ENCODE measurements around the gene TSPAN9.

TSPAN9 gene

GRCh38 chr12:3142386-3142785 lies 65.2 kb downstream of the TSPAN9 start:
- no peaks in the 10 kb centered on the region for H3K36me3 ChIP-seq (ENCODE audit: control insufficient read depth in 2 of 2, insufficient read depth in 2 of 2, low read length in 2 of 2)
- no peak overlapping the region for H3K27ac ChIP-seq (ENCODE audit: low read length)
- no peaks in the 10 kb centered on the region for H3K9me3 ChIP-seq (ENCODE audit: control insufficient read depth in 2 of 2, low read length in 2 of 2)
- no peak overlapping the region for H3K9ac ChIP-seq (ENCODE audit: low read length in 2 of 2)
- no peaks in the 10 kb centered on the region for H3K27me3 ChIP-seq (ENCODE audit: control insufficient read depth in 1 of 2, insufficient read depth in 2 of 2, low read length in 2 of 2)
- no peak overlapping the region for H3K4me3 ChIP-seq (ENCODE audit: low read length in 2 of 2)
- H3K4me1 ChIP-seq (ENCODE audit: control insufficient read depth, insufficient read depth, low read length) = peaks cover 2% of the 10 kb centered on the region

GRCh38 chr12:3144495-3144894 lies 67.3 kb downstream of the TSPAN9 start:
- Histone ChIP-seq H3K4me3 (ENCODE audit: low read length in 2 of 2) (no peak overlapping the region), H3K4me1 (ENCODE audit: control insufficient read depth, insufficient read depth, low read length) (peaks cover 13% of the 10 kb centered on the region), H3K36me3 (ENCODE audit: control insufficient read depth in 2 of 2, insufficient read depth in 2 of 2, low read length in 2 of 2) (no peaks in the 10 kb centered on the region), H3K27me3 (ENCODE audit: control insufficient read depth in 1 of 2, insufficient read depth in 2 of 2, low read length in 2 of 2) (no peaks in the 10 kb centered on the region), H3K9ac (ENCODE audit: low read length in 2 of 2) (no peak overlapping the region), H3K9me3 (ENCODE audit: control insufficient read depth in 2 of 2, low read length in 2 of 2) (no peaks in the 10 kb centered on the region), H3K27ac (ENCODE audit: low read length) (no peak overlapping the region)

GRCh38 chr12:3145033-3145432 lies 67.9 kb downstream of the TSPAN9 start:
- H3K36me3 ChIP-seq (ENCODE audit: control insufficient read depth in 2 of 2, insufficient read depth in 2 of 2, low read length in 2 of 2) = no peaks in the 10 kb centered on the region
- H3K27me3 ChIP-seq (ENCODE audit: control insufficient read depth in 1 of 2, insufficient read depth in 2 of 2, low read length in 2 of 2) = no peaks in the 10 kb centered on the region
- H3K9me3 ChIP-seq (ENCODE audit: control insufficient read depth in 2 of 2, low read length in 2 of 2) = no peaks in the 10 kb centered on the region
- H3K9ac ChIP-seq (ENCODE audit: low read length in 2 of 2) = no peak overlapping the region
- no peak overlapping the region for H3K4me3 ChIP-seq (ENCODE audit: low read length in 2 of 2)
- peaks cover 18% of the 10 kb centered on the region for H3K4me1 ChIP-seq (ENCODE audit: control insufficient read depth, insufficient read depth, low read length)
- no peak overlapping the region for H3K27ac ChIP-seq (ENCODE audit: low read length)

GRCh38 chr12:3145546-3146310 lies 68.5 kb downstream of the TSPAN9 start:
- no peak overlapping the region for H3K9ac ChIP-seq (ENCODE audit: low read length in 2 of 2)
- no peaks in the 10 kb centered on the region for H3K27me3 ChIP-seq (ENCODE audit: control insufficient read depth in 1 of 2, insufficient read depth in 2 of 2, low read length in 2 of 2)
- no peaks in the 10 kb centered on the region for H3K9me3 ChIP-seq (ENCODE audit: control insufficient read depth in 2 of 2, low read length in 2 of 2)
- H3K27ac ChIP-seq (ENCODE audit: low read length) = no peak overlapping the region
- no peaks in the 10 kb centered on the region for H3K36me3 ChIP-seq (ENCODE audit: control insufficient read depth in 2 of 2, insufficient read depth in 2 of 2, low read length in 2 of 2)
- peaks cover 25% of the 10 kb centered on the region for H3K4me1 ChIP-seq (ENCODE audit: control insufficient read depth, insufficient read depth, low read length)
- no peak overlapping the region for H3K4me3 ChIP-seq (ENCODE audit: low read length in 2 of 2)

- Histone ChIP-seq H3K36me3 (ENCODE audit: control insufficient read depth in 2 of 2, insufficient read depth in 2 of 2, low read length in 2 of 2) (no peaks in the 10 kb centered on the region), H3K27ac (ENCODE audit: low read length) (no peak overlapping the region), H3K4me1 (ENCODE audit: control insufficient read depth, insufficient read depth, low read length) (peaks cover 37% of the 10 kb centered on the region), H3K27me3 (ENCODE audit: control insufficient read depth in 1 of 2, insufficient read depth in 2 of 2, low read length in 2 of 2) (no peaks in the 10 kb centered on the region), H3K4me3 (ENCODE audit: low read length in 2 of 2) (no peak overlapping the region), H3K9ac (ENCODE audit: low read length in 2 of 2) (no peak overlapping the region), H3K9me3 (ENCODE audit: control insufficient read depth in 2 of 2, low read length in 2 of 2) (no peaks in the 10 kb centered on the region)
Measured at GRCh38 chr12:3147260-3147659, 70.1 kb downstream of the TSPAN9 start.

- peaks cover 37% of the 10 kb centered on the region for H3K4me1 ChIP-seq (ENCODE audit: control insufficient read depth, insufficient read depth, low read length)
Measured at GRCh38 chr12:3148366-3149000, 71.3 kb downstream of the TSPAN9 start.

GRCh38 chr12:3149515-3150307 lies 72.5 kb downstream of the TSPAN9 start:
- Histone ChIP-seq H3K9ac (ENCODE audit: low read length in 2 of 2) (no peak overlapping the region), H3K4me1 (ENCODE audit: control insufficient read depth, insufficient read depth, low read length) (peaks cover 37% of the 10 kb centered on the region), H3K36me3 (ENCODE audit: control insufficient read depth in 2 of 2, insufficient read depth in 2 of 2, low read length in 2 of 2) (no peaks in the 10 kb centered on the region)

More at GRCh38 chr12:3148366-3149000, 71.3 kb downstream of the TSPAN9 start:
- Histone ChIP-seq H3K9me3 (ENCODE audit: control insufficient read depth in 2 of 2, low read length in 2 of 2) (no peaks in the 10 kb centered on the region), H3K9ac (ENCODE audit: low read length in 2 of 2) (no peak overlapping the region), H3K4me3 (ENCODE audit: low read length in 2 of 2) (no peak overlapping the region), H3K36me3 (ENCODE audit: control insufficient read depth in 2 of 2, insufficient read depth in 2 of 2, low read length in 2 of 2) (no peaks in the 10 kb centered on the region), H3K27ac (ENCODE audit: low read length) (no peak overlapping the region), H3K27me3 (ENCODE audit: control insufficient read depth in 1 of 2, insufficient read depth in 2 of 2, low read length in 2 of 2) (no peaks in the 10 kb centered on the region)

GRCh38 chr12:3150308-3150670 lies 73.1 kb downstream of the TSPAN9 start:
- Histone ChIP-seq H3K9me3 (ENCODE audit: control insufficient read depth in 2 of 2, low read length in 2 of 2) (no peaks in the 10 kb centered on the region), H3K36me3 (ENCODE audit: control insufficient read depth in 2 of 2, insufficient read depth in 2 of 2, low read length in 2 of 2) (no peaks in the 10 kb centered on the region), H3K4me3 (ENCODE audit: low read length in 2 of 2) (no peak overlapping the region), H3K27ac (ENCODE audit: low read length) (no peak overlapping the region), H3K4me1 (ENCODE audit: control insufficient read depth, insufficient read depth, low read length) (peaks cover 37% of the 10 kb centered on the region), H3K27me3 (ENCODE audit: control insufficient read depth in 1 of 2, insufficient read depth in 2 of 2, low read length in 2 of 2) (no peaks in the 10 kb centered on the region), H3K9ac (ENCODE audit: low read length in 2 of 2) (no peak overlapping the region)

More at GRCh38 chr12:3149515-3150307, 72.5 kb downstream of the TSPAN9 start:
- Histone ChIP-seq H3K27ac (ENCODE audit: low read length) (no peak overlapping the region), H3K9me3 (ENCODE audit: control insufficient read depth in 2 of 2, low read length in 2 of 2) (no peaks in the 10 kb centered on the region), H3K4me3 (ENCODE audit: low read length in 2 of 2) (no peak overlapping the region), H3K27me3 (ENCODE audit: control insufficient read depth in 1 of 2, insufficient read depth in 2 of 2, low read length in 2 of 2) (no peaks in the 10 kb centered on the region)

GRCh38 chr12:3150931-3151835 lies 74.0 kb downstream of the TSPAN9 start:
- H3K36me3 ChIP-seq (ENCODE audit: control insufficient read depth in 2 of 2, insufficient read depth in 2 of 2, low read length in 2 of 2) = no peaks in the 10 kb centered on the region
- peak overlapping the region in 1 of 2 donors; percentile 35 for H3K4me3 ChIP-seq (ENCODE audit: low read length in 2 of 2)
- H3K27ac ChIP-seq (ENCODE audit: low read length) = no peak overlapping the region
- H3K4me1 ChIP-seq (ENCODE audit: control insufficient read depth, insufficient read depth, low read length) = peaks cover 37% of the 10 kb centered on the region
- no peaks in the 10 kb centered on the region for H3K9me3 ChIP-seq (ENCODE audit: control insufficient read depth in 2 of 2, low read length in 2 of 2)
- no peaks in the 10 kb centered on the region for H3K27me3 ChIP-seq (ENCODE audit: control insufficient read depth in 1 of 2, insufficient read depth in 2 of 2, low read length in 2 of 2)
- H3K9ac ChIP-seq (ENCODE audit: low read length in 2 of 2) = no peak overlapping the region

- no peaks in the 10 kb centered on the region for H3K9me3 ChIP-seq (ENCODE audit: control insufficient read depth in 2 of 2, low read length in 2 of 2)
- no peak overlapping the region for H3K9ac ChIP-seq (ENCODE audit: low read length in 2 of 2)
- peaks cover 37% of the 10 kb centered on the region for H3K4me1 ChIP-seq (ENCODE audit: control insufficient read depth, insufficient read depth, low read length)
- no peaks in the 10 kb centered on the region for H3K27me3 ChIP-seq (ENCODE audit: control insufficient read depth in 1 of 2, insufficient read depth in 2 of 2, low read length in 2 of 2)
- H3K4me3 ChIP-seq (ENCODE audit: low read length in 2 of 2) = no peak overlapping the region
- no peaks in the 10 kb centered on the region for H3K36me3 ChIP-seq (ENCODE audit: control insufficient read depth in 2 of 2, insufficient read depth in 2 of 2, low read length in 2 of 2)
- H3K27ac ChIP-seq (ENCODE audit: low read length) = no peak overlapping the region
Measured at GRCh38 chr12:3152011-3152511, 74.9 kb downstream of the TSPAN9 start.

All from stomach smooth muscle (tissue), 2 donors.